Esophagus squamous epithelium (tissue), 5 donors: ENCODE data around the gene AOPEP. TPM values are rescaled to one million over a fixed set of nuclear protein-coding genes. Genes with fewer than 3 reads are reported as not detected.

Source experiments
- DNase-seq: peaks from one replicate; lab custom pipeline; 2025; lab: John Stamatoyannopoulos, UW
- H3K27ac ChIP-seq, 4 donors: fragments of 200-600 bp; sonication (generic); one replicate each; pipeline ENCODE4 v1.5.1; 2016 to 2019; ENCODE audit warnings: mild to moderate bottlenecking in 1 of 4
- H3K27me3 ChIP-seq, 4 donors: fragments of 200-600 bp; sonication (generic); 1 replicate in 3 of 4; 2 replicates in 1 of 4; pipeline versions ENCODE4 v1.5.1 to v1.6.0; 2017 to 2021; ENCODE audit warnings: antibody characterized with exemption in 1 of 4
- H3K36me3 ChIP-seq, 3 donors: fragments of 200-600 bp; sonication (generic); one replicate each; pipeline ENCODE4 v1.5.1; 2016 to 2019
- H3K4me1 ChIP-seq, 3 donors: fragments of 200-600 bp; sonication (generic); one replicate each; pipeline ENCODE4 v1.5.1; 2017 to 2019
- H3K4me3 ChIP-seq, 4 donors: fragments of 200-600 bp; sonication (generic); 1 replicate in 3 of 4; 2 replicates in 1 of 4; pipeline ENCODE4 v1.5.1; 2016 to 2019; ENCODE audit warnings: mild to moderate bottlenecking in 2 of 4, moderate library complexity in 1 of 4
- H3K9me3 ChIP-seq, 3 donors: fragments of 200-600 bp; sonication (generic); one replicate each; pipeline ENCODE4 v1.5.1; 2016 to 2019
- CTCF ChIP-seq, 6 experiments: fragments of 450-650 bp in 4 of 6; fragments of 200-600 bp in 2 of 6; sonication (generic) in 2 of 6; IDR thresholded peaks; one replicate each; pipeline ENCODE4 v1.5.1; 2016 to 2019; ENCODE audit warnings: antibody characterized with exemption in 6 of 6, mild to moderate bottlenecking in 4 of 6, moderate library complexity in 4 of 6
- POLR2A ChIP-seq, 4 donors: fragments of 450-650 bp; IDR thresholded peaks; one replicate each; pipeline ENCODE4 v1.6.1; 2017; ENCODE audit warnings: antibody characterized with exemption in 4 of 4, mild to moderate bottlenecking in 4 of 4, moderate library complexity in 3 of 4
- WGBS, 2 donors: methylation state at CpG; one replicate each; pipeline ENCODE4 v1.1.5; 2018; 5-methylcytosine and 5-hydroxymethylcytosine counted together
- intact Hi-C: fragments of 100-400 bp; cut with DNase I; formaldehyde crosslinking; loops from one replicate; pipeline ENCODE4 v1.15.0; 2022
- total RNA-seq, 4 donors: library from RNA; depleted of rRNA; stranded (reverse); fragments of >200 nt; gene quantifications; one replicate each; pipeline ENCODE4 v1.1.0, GENCODE V29; 2016
- donor health status: DM: yes; HTN: yes; CAD: no.

AOPEP gene
- total RNA-seq, 4 donors from 2014 or later, result 101 to 300 (median 115) TPM

- H3K36me3 ChIP-seq, result peaks cover 0 to 5% (median 0%) of the 10 kb centered on the region in 3 donors
- intact Hi-C loops, result loop anchor here (10.0 kb wide), 1 partner anchor 138 kb away; no protein-coding TSS in a partner anchor
- no peak overlapping the region for H3K4me3 ChIP-seq
- peak in 1 of 6 experiments; percentile 9 for TF ChIP-seq CTCF (IDR thresholded peaks at IDR 0.05)
- TF ChIP-seq POLR2A (IDR thresholded peaks at IDR 0.05), result no peak
- WGBS, 2 donors, result 16 to 30% methylated on average over 1 of the region's 1 CpG
- no peak for DNase-seq
- H3K27ac ChIP-seq, result peak overlapping the region in 1 of 4 donors; percentile 85
- H3K4me1 ChIP-seq, result peaks cover 28 to 72% (median 55%) of the 10 kb centered on the region in 3 donors
- no peaks in the 10 kb centered on the region for H3K9me3 ChIP-seq
- H3K27me3 ChIP-seq, result no peaks in the 10 kb centered on the region
Measured at GRCh38 chr9:94796687-94797086, 70.2 kb downstream of the AOPEP start.

- WGBS, 2 donors, result 39 to 57% methylated on average over 3 of the region's 3 CpGs
- H3K27ac ChIP-seq, result peak overlapping the region; percentile 42 to 89 (median 71)
- intact Hi-C loops, result loop anchor here (10.0 kb wide), 1 partner anchor 137 kb away; no protein-coding TSS in a partner anchor
Measured at GRCh38 chr9:94798201-94798600, 71.7 kb downstream of the AOPEP start.

GRCh38 chr9:94798708-94799107, 72.2 kb downstream of the AOPEP start:
- DNase-seq, result no peak
- Histone ChIP-seq H3K9me3 (no peaks in the 10 kb centered on the region), H3K27me3 (no peaks in the 10 kb centered on the region), H3K27ac (peak overlapping the region; percentile 42 to 89 (median 71)), H3K36me3 (peaks cover 0 to 5% (median 0%) of the 10 kb centered on the region in 3 donors), H3K4me3 (no peak overlapping the region), H3K4me1 (peaks cover 28 to 74% (median 53%) of the 10 kb centered on the region in 3 donors)
- 89 to 97% methylated on average over 2 of the region's 2 CpGs for WGBS, 2 donors
- no peak for TF ChIP-seq CTCF (IDR thresholded peaks at IDR 0.05)
- intact Hi-C loops, result loop anchor here (10.0 kb wide), 1 partner anchor 136 kb away; no protein-coding TSS in a partner anchor

More at GRCh38 chr9:94798201-94798600, 71.7 kb downstream of the AOPEP start:
- DNase-seq, result no peak
- Histone ChIP-seq H3K36me3 (peaks cover 0 to 5% (median 0%) of the 10 kb centered on the region in 3 donors), H3K4me3 (no peak overlapping the region), H3K4me1 (peaks cover 28 to 72% (median 57%) of the 10 kb centered on the region in 3 donors), H3K27me3 (no peaks in the 10 kb centered on the region), H3K9me3 (no peaks in the 10 kb centered on the region)
- TF ChIP-seq POLR2A (IDR thresholded peaks at IDR 0.05) (no peak), CTCF (IDR thresholded peaks at IDR 0.05) (no peak)

- intact Hi-C loops, result loop anchor here (10.0 kb wide), 1 partner anchor 135 kb away; no protein-coding TSS in a partner anchor
Measured at GRCh38 chr9:94799578-94800264, 73.2 kb downstream of the AOPEP start.

More at GRCh38 chr9:94799578-94800264, 73.2 kb downstream of the AOPEP start:
- Histone ChIP-seq H3K9me3 (no peaks in the 10 kb centered on the region), H3K27ac (peak overlapping the region; percentile 57 to 89 (median 86)), H3K4me3 (no peak overlapping the region), H3K4me1 (peaks cover 24 to 84% (median 63%) of the 10 kb centered on the region in 3 donors), H3K36me3 (peaks cover 0 to 5% (median 0%) of the 10 kb centered on the region in 3 donors), H3K27me3 (no peaks in the 10 kb centered on the region)
- TF ChIP-seq CTCF (IDR thresholded peaks at IDR 0.05) (no peak), POLR2A (IDR thresholded peaks at IDR 0.05) (no peak)
- DNase-seq, result no peak
- 59 to 65% methylated on average over 9 of the region's 9 CpGs for WGBS, 2 donors
